WTC11 (cell line): ENCODE measurements around the gene LIMK1.
A peak's percentile ranks its signal among the peaks of the same experiment; 100 is the strongest.

Experiments used
- ATF3 ChIP-seq: sonication (generic); formaldehyde crosslinking; conservative IDR thresholded peaks from 2 replicates; pipeline ENCODE4 v1.8.1; 2022; ENCODE audit warnings: mild to moderate bottlenecking, missing genetic modification reagents
- CBFB ChIP-seq: sonication (generic); formaldehyde crosslinking; IDR thresholded peaks from 2 replicates; pipeline ENCODE4 v1.8.1; 2022; ENCODE audit warnings: mild to moderate bottlenecking, low read depth, missing genetic modification reagents
- CREB1 ChIP-seq: sonication (generic); formaldehyde crosslinking; IDR thresholded peaks from 2 replicates; pipeline ENCODE4 v1.8.0; 2023; ENCODE audit warnings: mild to moderate bottlenecking, missing genetic modification reagents
- CTCF ChIP-seq: fragments of 200-600 bp; IDR thresholded peaks from 2 replicates; pipeline ENCODE4 v1.8.0; 2022; ENCODE audit warnings: antibody characterized with exemption
- FOXK1 ChIP-seq: sonication (generic); formaldehyde crosslinking; IDR thresholded peaks from 2 replicates; pipeline ENCODE4 v1.8.0; 2022; ENCODE audit warnings: mild to moderate bottlenecking, moderate library complexity, missing genetic modification reagents
- KAT7 ChIP-seq: sonication (generic); formaldehyde crosslinking; IDR thresholded peaks from 2 replicates; pipeline ENCODE4 v1.8.1; 2023; ENCODE audit warnings: missing genetic modification reagents, mild to moderate bottlenecking, borderline replicate concordance
- NFYB ChIP-seq: sonication (generic); formaldehyde crosslinking; conservative IDR thresholded peaks from 2 replicates; pipeline ENCODE4 v1.8.0; 2022; ENCODE audit warnings: low read depth, missing genetic modification reagents
- NR2C2 ChIP-seq: sonication (generic); formaldehyde crosslinking; IDR thresholded peaks from 2 replicates; pipeline ENCODE4 v1.8.0; 2022; ENCODE audit warnings: mild to moderate bottlenecking, missing genetic modification reagents
- ZNF121 ChIP-seq: sonication (generic); formaldehyde crosslinking; IDR thresholded peaks from 2 replicates; pipeline ENCODE4 v1.8.0; 2023; ENCODE audit warnings: missing genetic modification reagents
- ZNF138 ChIP-seq: sonication (generic); formaldehyde crosslinking; conservative IDR thresholded peaks from 2 replicates; pipeline ENCODE4 v1.8.1; 2022; ENCODE audit warnings: mild to moderate bottlenecking, moderate library complexity, missing genetic modification reagents
- ZNF416 ChIP-seq: fragments of 250-450 bp; sonication (Bioruptor Pico); IDR thresholded peaks from 2 replicates; pipeline ENCODE4 v1.9.0; 2021; ENCODE audit warnings: mild to moderate bottlenecking, inconsistent platforms

- TF ChIP-seq NR2C2, result no peak
- no peak for TF ChIP-seq ZNF138 (CRISPR knock-in tag)
- TF ChIP-seq CTCF, result no peak
- no peak for TF ChIP-seq NFYB (CRISPR knock-in tag)
- no peak for TF ChIP-seq ZNF416 (CRISPR knock-in tag)
- TF ChIP-seq KAT7 (CRISPR knock-in tag), result no peak
- no peak for TF ChIP-seq ATF3 (CRISPR knock-in tag)
- peak; percentile 51; the same call in 1 of the 2 replicates for TF ChIP-seq ZNF121 (CRISPR knock-in tag)
- no peak for TF ChIP-seq CBFB (CRISPR knock-in tag)
- no peak for TF ChIP-seq CREB1 (CRISPR knock-in tag)
- TF ChIP-seq FOXK1 (CRISPR knock-in tag), result no peak
Observed at GRCh38 chr7:74103219-74103772, 19.7 kb downstream of the LIMK1 start.
